BJ (cell line): ENCODE measurements around the gene PFKP. TPM values are rescaled to one million over a fixed set of nuclear protein-coding genes. Genes with fewer than 3 reads are reported as not detected.

Source experiments
- CTCF ChIA-PET: fragments of 350-600 bp; formaldehyde crosslinking; extraction: SDS; loops from one replicate; lab custom pipeline; 2021; ENCODE audit warnings: antibody characterized with exemption, inconsistent platforms; lab: Yijun Ruan, JAX
- POLR2A ChIA-PET: fragments of 300-600 bp; sonication (Branson Sonifier 250); formaldehyde crosslinking; extraction: SDS; loops from one replicate; lab custom pipeline; 2021; ENCODE audit warnings: antibody characterized with exemption; lab: Charles Lee
- DNase-seq: peaks from one replicate; pipeline ENCODE4 v3.0.0-alpha.2; 2011; ENCODE audit warnings: low read depth
- H3K27me3 ChIP-seq: 2 replicates; pipeline ENCODE4 v1.6.0; 2011; ENCODE audit warnings: low read length; ENCODE audit not compliant: control insufficient read depth, insufficient read depth
- H3K36me3 ChIP-seq: 2 replicates; pipeline ENCODE4 v1.5.1; 2011; ENCODE audit warnings: low read length; ENCODE audit not compliant: control insufficient read depth, insufficient read depth
- H3K4me3 ChIP-seq: 2 replicates; pipeline ENCODE4 v1.5.1; 2011; ENCODE audit warnings: low read depth, mild to moderate bottlenecking, control low read depth, low read length
- CTCF ChIP-seq: IDR thresholded peaks from 2 replicates; pipeline ENCODE4 v1.5.1; 2011; ENCODE audit warnings: low read depth, mild to moderate bottlenecking, control low read depth, inconsistent platforms, low read length, moderate library complexity; ENCODE audit not compliant: insufficient read depth
- polyA plus RNA-seq: library from polyadenylated mRNA; depleted of rRNA; stranded (reverse); fragments of >200 nt; gene quantifications from 2 replicates; pipeline ENCODE4 v1.2.3, GENCODE V29; 2011

Gene PFKP
- polyA plus RNA-seq, 1 experiment: 138 TPM

DNA sequence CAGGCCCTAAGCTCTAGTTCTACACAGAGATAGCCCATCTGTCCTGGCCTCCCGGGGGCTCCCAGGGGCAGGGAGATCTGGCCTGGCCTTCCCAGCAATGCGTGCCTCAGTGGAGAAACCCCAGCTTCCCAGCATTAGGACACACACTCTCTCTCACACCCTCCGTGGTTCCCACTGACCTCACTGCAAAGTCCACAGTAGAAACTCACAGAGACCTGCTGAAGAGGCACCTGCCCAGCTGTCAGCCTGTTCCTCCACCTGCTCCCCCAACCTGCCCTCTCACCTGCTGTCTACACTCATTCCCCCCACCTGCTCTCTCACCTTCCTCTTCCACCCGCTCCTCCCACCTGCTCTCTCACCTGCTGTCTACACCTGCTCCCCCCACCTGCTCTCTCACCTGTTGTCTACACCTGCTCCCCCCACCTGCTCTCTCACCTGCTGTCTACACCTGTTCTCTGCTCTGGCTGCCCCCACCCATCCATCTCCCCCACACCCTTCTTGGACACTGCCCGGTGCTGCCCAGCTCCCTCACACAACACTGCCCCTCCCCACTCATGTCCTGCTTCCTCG, 21.1 kb upstream of the PFKP start:
- Histone ChIP-seq H3K27me3 (no peaks in the 10 kb centered on the region), H3K36me3 (no peaks in the 10 kb centered on the region), H3K4me3 (no peak overlapping the region)
- DNase-seq: no peak
- no peak for TF ChIP-seq CTCF
- CTCF ChIA-PET: interaction anchor here (1.1 to 6.1 kb wide), 4 partner anchors 18 to 117 kb away, joined by 3 to 143 read pairs (median 22); no protein-coding TSS in a partner anchor
- POLR2A ChIA-PET: no interaction called here

GRCh38 chr10:3046981-3047547, 20.3 kb upstream of the PFKP start:
- no peak for TF ChIP-seq CTCF
- DNase-seq: no peak
- Histone ChIP-seq H3K36me3 (no peaks in the 10 kb centered on the region), H3K4me3 (no peak overlapping the region), H3K27me3 (no peaks in the 10 kb centered on the region)
- CTCF ChIA-PET: interaction anchor here (6.1 kb wide), 1 partner anchor 118 kb away, joined by 143 read pairs; no protein-coding TSS in a partner anchor
- POLR2A ChIA-PET: no interaction called here

DNA sequence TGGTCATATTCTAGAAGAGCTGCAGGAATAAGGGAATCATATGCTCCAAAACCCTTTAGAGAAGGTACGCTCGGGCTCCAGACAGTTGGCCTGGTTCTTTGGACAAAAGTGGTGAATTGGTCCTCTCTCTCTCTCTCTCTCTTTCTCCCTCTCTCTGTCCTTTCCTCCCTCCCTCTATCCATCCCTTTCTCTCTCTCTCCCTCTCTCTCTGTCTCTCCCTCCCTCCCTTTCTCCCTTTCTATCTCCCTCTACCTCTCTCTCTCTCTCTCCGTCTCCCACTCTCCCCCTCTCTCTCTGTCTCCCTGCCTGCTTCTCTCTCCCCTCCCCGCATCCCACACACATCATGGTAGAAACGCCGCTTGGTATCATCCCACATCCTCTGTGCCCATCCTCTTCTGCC, 19.8 kb upstream of the PFKP start:
- no peaks in the 10 kb centered on the region for H3K36me3 ChIP-seq
- CTCF ChIA-PET: interaction anchor here (6.1 kb wide), 1 partner anchor 119 kb away, joined by 143 read pairs; no protein-coding TSS in a partner anchor
- POLR2A ChIA-PET: no interaction called here
- TF ChIP-seq CTCF: no peak
- no peak overlapping the region for H3K4me3 ChIP-seq
- DNase-seq: no peak
- no peaks in the 10 kb centered on the region for H3K27me3 ChIP-seq

- no peak overlapping the region for H3K4me3 ChIP-seq
- POLR2A ChIA-PET: no interaction called here
- DNase-seq: no peak
- no peak for TF ChIP-seq CTCF
- H3K27me3 ChIP-seq: no peaks in the 10 kb centered on the region
- H3K36me3 ChIP-seq: no peaks in the 10 kb centered on the region
- CTCF ChIA-PET: interaction anchor here (0.7 kb wide), 1 partner anchor 1939 kb away, joined by 3 read pairs; no protein-coding TSS in a partner anchor
Measured at GRCh38 chr10:3048119-3049019, 19.0 kb upstream of the PFKP start.

DNA sequence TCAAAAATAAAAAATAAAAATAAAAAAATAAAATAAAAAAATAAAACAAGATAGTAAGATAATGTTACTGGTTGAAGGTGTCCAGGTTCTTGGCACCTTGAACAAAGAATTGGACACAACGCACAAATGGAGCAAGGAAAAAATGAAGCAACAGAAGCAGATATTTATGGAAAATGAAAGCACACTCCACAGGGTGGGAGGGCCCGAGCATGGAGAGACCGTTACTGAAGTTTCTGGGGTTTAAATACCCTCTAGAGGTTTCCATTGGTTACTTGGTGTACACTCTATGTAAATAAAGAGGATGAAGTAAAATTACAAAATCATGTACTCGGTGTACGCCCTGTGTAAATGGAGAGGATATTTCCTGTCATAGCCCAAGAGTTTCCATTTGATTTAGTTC, 15.7 kb upstream of the PFKP start:
- ChIA-PET CTCF (no interaction called here), POLR2A (no interaction called here)
- Histone ChIP-seq H3K36me3 (no peaks in the 10 kb centered on the region), H3K4me3 (no peak overlapping the region), H3K27me3 (no peaks in the 10 kb centered on the region)
- DNase-seq: no peak
- TF ChIP-seq CTCF: no peak
